ENCODE data around the gene ABHD2. TPM values are rescaled to one million over a fixed set of nuclear protein-coding genes. Genes with fewer than 3 reads are reported as not detected.

ABHD2 gene
- total RNA-seq, 1 donor from 2014 or later: 50.5 TPM

Other genes starting within 250 kb of the ABHD2 start
- 29.9 to 78.2 TPM (median 73.7 TPM) in 3 replicates for gene HAPLN3, start 192.9 kb upstream of the ABHD2 start, total RNA-seq
- 154 to 305 TPM (median 287 TPM) in 3 replicates for gene MFGE8, start 175.1 kb upstream of the ABHD2 start, total RNA-seq
- gene RLBP1, start 133.1 kb downstream of the ABHD2 start, total RNA-seq: not detected in 3 replicates
- 11.2 to 26.0 TPM (median 15.3 TPM) in 3 replicates for gene FANCI, start 155.5 kb downstream of the ABHD2 start, total RNA-seq
- 49.7 to 54.2 TPM (median 52.1 TPM) in 3 replicates for gene POLG, start 246.4 kb downstream of the ABHD2 start, total RNA-seq

Data from chondrocyte (in vitro differentiated cells).